GM18858 (cell line): ENCODE measurements around the gene STPG3.
"Not testable (repeated sequence)": the region's sequence is repeated elsewhere in the genome, so short reads cannot be mapped to it uniquely, and the experiment has no call there.

ENCODE experiments used
- ATAC-seq: cut with Tn5 transposase; IDR thresholded peaks from one replicate; pipeline ENCODE4 v1.9.1; 2021; ENCODE audit not compliant: unreplicated experiment

STPG3 gene

GRCh38 chr9:137244486-137245449 is 6.3 kb upstream of the STPG3 start:
- no peak for ATAC-seq

- ATAC-seq, result no peak
These were observed 5.3 kb upstream of the STPG3 start for GRCh38 chr9:137245450-137246421.

- no peak for ATAC-seq
These were observed 3.8 kb upstream of the STPG3 start for GRCh38 chr9:137247135-137247915.

GRCh38 chr9:137247916-137248175 is 3.2 kb upstream of the STPG3 start:
- ATAC-seq, result no peak

- ATAC-seq, result no peak
These were observed 525 bp upstream of the STPG3 start for GRCh38 chr9:137250329-137251193.

- ATAC-seq, result no peak
These were observed 593 bp downstream of the STPG3 start for GRCh38 chr9:137251490-137252268.

- no peak for ATAC-seq
These were observed 1.7 kb downstream of the STPG3 start for GRCh38 chr9:137252555-137253506.

- no peak for ATAC-seq
These were observed 2.9 kb downstream of the STPG3 start for GRCh38 chr9:137253717-137254623.

- peak; percentile 44 for ATAC-seq
These were observed 3.8 kb downstream of the STPG3 start, which contains the start of gene NELFB for GRCh38 chr9:137254624-137255447. NELFB (plus strand) TSS chr9:137255327.

- peak; percentile 31 for ATAC-seq
These were observed 4.5 kb downstream of the STPG3 start for GRCh38 chr9:137255448-137256114.

GRCh38 chr9:137256362-137256761 is 5.3 kb downstream of the STPG3 start:
- ATAC-seq, result no peak

GRCh38 chr9:137256856-137257255 is 5.8 kb downstream of the STPG3 start:
- no peak for ATAC-seq

- ATAC-seq, result not testable (repeated sequence)
These were observed 11.3 kb downstream of the STPG3 start for GRCh38 chr9:137262173-137262908.

- no peak for ATAC-seq
These were observed 11.8 kb downstream of the STPG3 start for GRCh38 chr9:137262909-137263285.

GRCh38 chr9:137263506-137263905 is 12.4 kb downstream of the STPG3 start:
- no peak for ATAC-seq
